NCI-H524 (cell line): ENCODE results near the gene ZNF264.
"Not testable (repeated sequence)": the region's sequence is repeated elsewhere in the genome, so short reads cannot be mapped to it uniquely, and the experiment has no call there.

Experiments used
- DNase-seq, 2 experiments: peaks; one replicate each; lab custom pipeline; 2025; lab: John Stamatoyannopoulos, UW

ZNF264 gene

GRCh38 chr19:57191141-57192076, at the start of gene ZNF264:
Gene ZNF264 (plus strand): TSS chr19:57191500. CDS start chr19:57191914, 414 bp downstream.
- peak; percentile 73 to 84 for DNase-seq

DNA sequence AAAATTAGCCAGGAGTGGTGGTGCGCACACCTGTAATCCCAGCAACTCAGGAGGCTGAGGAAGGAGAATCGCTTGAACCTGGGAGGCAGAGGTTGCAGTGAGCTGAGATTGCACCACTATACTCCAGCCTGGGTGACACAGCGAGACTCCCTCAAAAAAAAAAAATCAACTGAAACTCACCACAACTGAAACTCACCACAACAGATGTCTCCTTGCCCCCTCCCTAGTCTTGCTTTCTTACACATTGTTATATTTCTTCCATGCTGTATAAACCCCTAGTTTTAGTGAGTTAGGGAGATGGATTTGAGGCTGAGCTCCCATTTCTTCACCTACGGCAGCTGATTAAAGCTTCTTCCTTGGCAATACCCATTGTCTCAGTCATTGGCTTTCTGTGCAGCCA, 49.6 kb upstream of the ZNF264 start:
- DNase-seq = no peak

DNA sequence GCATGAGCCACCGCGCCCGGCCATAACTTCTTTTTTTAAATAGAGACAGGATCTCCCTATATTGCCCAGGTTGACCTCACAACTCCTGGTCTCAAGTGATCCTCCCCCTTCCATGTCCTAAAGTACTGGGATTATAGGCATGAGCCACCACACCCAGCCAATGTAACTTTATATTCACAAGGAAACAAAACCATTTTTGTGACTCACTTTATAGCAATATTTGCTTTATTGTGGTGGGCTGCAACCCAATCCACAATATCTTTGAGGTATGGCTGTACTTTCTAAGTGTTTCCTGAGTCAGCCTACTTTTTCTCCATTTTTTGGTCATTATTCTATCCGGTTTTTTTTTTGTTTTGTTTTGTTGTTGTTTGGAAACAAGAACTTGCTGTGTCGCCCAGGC, 38.4 kb upstream of the ZNF264 start:
- DNase-seq = no peak

GRCh38 chr19:57161985-57162539, 29.2 kb upstream of the ZNF264 start:
- no peak for DNase-seq

- no peak for DNase-seq
These were observed 25.5 kb upstream of the ZNF264 start for GRCh38 chr19:57165846-57166245.

DNA sequence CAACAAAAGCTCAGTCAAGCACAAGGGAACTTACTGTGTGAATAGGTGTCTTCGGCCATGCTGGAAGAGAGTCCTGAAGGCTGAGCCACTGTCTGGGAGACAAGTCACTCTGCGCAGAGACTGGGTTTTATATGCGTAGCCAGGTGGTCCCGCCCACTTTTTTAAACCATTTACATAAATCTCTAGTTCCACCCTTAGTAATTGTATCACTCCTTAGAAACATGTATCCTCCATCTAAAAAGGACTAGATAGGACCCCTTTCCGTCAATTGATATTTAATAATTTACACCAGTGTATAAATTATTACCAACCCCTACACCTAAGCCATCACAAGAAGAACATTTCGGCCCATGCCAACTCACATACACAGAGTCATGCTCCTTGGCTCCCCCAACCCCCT, 23.9 kb upstream of the ZNF264 start, which contains the start of gene DUXA:
Gene DUXA (minus strand): TSS at position 101 of the 400 bp plus-strand sequence. CDS start 42 bp downstream, at position 59.
- no peak for DNase-seq

- no peak for DNase-seq
These were observed 19.7 kb upstream of the ZNF264 start for GRCh38 chr19:57171551-57172081.

DNA sequence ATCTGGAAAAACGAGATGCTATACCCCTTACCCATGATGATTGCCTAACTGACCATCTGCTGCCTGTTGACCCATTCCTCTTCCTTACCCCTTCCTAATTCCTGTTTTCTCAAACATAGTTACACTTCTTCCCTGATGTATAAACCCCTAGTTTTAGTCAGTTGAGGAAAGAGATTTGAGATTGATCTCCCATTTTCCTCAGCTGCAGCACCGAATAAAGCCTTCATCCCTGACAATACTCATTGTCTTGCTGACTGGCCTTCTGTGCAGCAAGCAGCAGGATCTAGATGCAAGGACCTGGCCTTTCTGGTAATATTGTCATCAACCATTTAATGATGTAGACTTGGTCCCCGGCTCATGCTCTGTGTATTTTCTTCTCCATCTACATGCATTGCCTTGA, 999 bp upstream of the ZNF264 start:
- DNase-seq = no peak

- no peak for DNase-seq
These were observed 749 bp downstream of the ZNF264 start for GRCh38 chr19:57192077-57192420.

DNA sequence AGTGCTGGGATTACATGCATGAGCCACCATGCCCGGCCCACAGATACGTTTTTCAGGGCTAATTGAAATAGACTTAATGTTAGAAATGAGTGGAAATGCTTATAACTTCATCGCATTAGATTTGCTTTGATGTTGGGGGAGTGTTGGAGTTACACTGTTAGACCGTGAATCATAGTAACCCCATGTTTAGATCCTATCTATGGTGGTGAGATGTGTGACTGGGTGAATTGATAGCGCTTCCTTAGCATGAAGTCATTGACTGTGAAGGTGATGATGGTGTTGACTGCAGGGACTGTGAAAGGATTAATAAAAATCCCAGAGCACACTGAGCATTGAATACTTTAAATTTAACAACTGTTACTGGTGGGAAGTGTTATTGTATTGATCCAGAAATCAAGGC, 1.7 kb downstream of the ZNF264 start:
- DNase-seq = no peak

- DNase-seq = not testable (repeated sequence)
These were observed 6.6 kb downstream of the ZNF264 start for GRCh38 chr19:57197874-57198273.

- no peak for DNase-seq
These were observed 10.9 kb downstream of the ZNF264 start for GRCh38 chr19:57202160-57202559.

- no peak for DNase-seq
These were observed 19.1 kb downstream of the ZNF264 start for GRCh38 chr19:57210381-57210780.

- no peak for DNase-seq
These were observed 20.8 kb downstream of the ZNF264 start for GRCh38 chr19:57212109-57212508.

GRCh38 chr19:57227502-57227901, 36.2 kb downstream of the ZNF264 start:
- DNase-seq = no peak

DNA sequence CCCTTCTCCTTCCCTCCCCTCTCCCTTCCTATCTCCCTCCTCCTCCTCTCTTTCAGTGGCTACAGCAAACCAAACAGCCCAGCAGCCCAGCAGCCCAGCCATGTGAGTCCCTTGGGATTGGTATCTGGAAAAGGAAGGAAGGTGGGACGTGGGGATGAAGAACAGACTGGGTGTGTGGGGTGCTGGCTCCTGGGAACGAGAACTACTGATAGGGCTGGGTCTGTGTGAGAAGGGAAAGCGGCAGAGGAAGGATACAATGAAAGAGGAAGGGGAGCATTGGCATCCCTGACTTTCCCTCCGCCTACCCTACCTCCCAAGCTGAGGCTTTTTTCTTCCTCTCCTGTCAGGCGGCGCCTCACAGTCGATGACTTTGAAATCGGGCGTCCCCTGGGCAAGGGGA, 40.4 kb downstream of the ZNF264 start:
- no peak for DNase-seq

- no peak for DNase-seq
These were observed 41.9 kb downstream of the ZNF264 start for GRCh38 chr19:57233207-57233606.

DNA sequence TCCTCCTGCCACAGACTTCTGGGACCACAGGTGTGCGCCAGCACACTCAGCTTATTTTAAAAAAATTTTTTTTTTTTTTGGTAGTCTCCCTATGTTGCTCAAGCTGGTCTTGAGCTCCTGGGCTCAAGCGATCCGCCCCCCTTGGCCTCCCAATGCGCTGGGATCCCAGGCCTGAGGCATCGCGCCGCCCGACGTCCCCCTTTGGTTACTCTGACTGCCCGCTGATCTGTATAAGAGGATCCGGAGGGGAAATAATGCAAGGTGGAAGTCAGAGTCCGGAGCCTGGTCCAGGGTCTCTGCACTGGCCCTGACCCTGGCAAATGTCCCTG, 48.6 kb downstream of the ZNF264 start:
- peak in 1 of 2 experiments; percentile 25 for DNase-seq

DNA sequence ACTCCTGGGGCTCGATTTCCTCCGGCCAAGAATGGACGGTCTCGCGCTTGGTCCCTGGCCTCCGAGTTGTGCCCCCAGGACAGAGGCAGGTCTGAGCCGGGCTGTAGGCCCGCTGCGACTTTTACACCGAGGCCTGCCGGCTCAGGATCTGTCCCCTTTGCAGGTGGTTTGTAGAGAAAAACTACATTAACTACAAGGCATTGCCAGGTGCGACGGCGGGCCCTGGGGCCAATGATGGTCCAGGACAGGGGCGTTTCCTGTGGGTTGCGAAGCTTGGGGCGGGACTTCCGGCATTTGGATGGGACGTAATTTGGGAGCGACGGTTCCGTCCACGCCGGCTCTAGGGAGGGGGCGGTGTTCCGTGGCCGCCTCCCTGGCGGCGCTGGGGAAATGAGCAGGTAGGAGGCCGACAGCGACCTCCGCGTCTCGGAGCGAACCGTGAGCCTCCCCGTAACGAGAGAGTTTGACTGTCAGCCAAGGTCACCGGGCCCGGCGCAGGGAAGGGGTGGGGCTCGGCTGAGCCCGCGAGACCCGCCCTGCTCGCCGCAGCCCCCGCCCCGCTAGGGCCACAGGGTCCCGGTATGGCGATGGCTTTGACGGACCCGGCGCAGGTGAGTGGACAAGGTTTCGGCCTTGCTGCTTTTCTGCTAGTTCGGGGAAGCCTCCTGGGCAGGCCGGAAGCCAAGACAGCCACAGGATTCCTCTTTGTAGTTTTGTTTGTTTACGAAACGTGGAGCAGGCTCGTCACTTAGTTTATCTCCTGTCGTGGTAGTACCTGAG, 49.2 kb downstream of the ZNF264 start, which contains the start of gene ZNF805:
Gene ZNF805 (plus strand): TSS at position 322 of the 780 bp plus-strand sequence. CDS start 260 bp downstream, at position 582.
- peak; percentile 92 to 97 for DNase-seq

GRCh38 chr19:57241176-57241575, 49.9 kb downstream of the ZNF264 start:
- peak in 1 of 2 experiments; percentile 12 for DNase-seq

- no peak for DNase-seq
These were observed 51.5 kb downstream of the ZNF264 start for GRCh38 chr19:57242821-57243220.

DNA sequence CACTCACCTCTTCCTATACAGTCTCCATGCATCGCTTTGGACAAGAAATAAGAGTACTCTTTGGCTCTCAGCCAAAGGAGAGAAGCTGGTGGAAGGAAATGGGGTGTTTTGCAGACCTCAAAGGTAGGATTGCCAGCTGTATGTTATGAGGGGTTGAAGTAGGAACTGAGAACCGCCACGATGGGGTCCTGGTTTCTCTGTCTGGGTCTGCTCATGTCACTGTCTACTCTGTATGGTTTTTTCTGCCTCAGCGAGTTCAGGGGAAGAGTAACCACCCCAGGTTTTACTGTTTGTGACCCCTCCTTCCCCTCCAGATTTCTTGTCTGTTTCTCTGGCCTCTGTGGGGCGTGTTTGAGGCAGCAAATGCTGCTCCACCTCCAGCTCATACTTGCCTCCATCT, 53.2 kb downstream of the ZNF264 start:
- no peak for DNase-seq
